Liver (tissue), 3 donors: ENCODE measurements around the gene TFAP2B.

Experiments used
- ATF3 ChIP-seq: IDR thresholded peaks from 2 replicates; pipeline ENCODE4 v1.6.1; 2016; ENCODE audit warnings: antibody characterized with exemption
- CTCF ChIP-seq: fragments of 150-350 bp; IDR thresholded peaks from 2 replicates; pipeline ENCODE4 v1.5.1; 2017; ENCODE audit warnings: improper control_type of control experiment, low read depth, low read length; ENCODE audit not compliant: missing input control
- EGR1 ChIP-seq, 2 donors: IDR thresholded peaks; 2 replicates each; pipeline ENCODE4 v1.6.1; 2016 to 2018; ENCODE audit warnings: antibody characterized with exemption in 2 of 2, low read depth in 2 of 2
- FOXA1 ChIP-seq: IDR thresholded peaks from 2 replicates; pipeline ENCODE4 v1.6.1; 2016; ENCODE audit warnings: antibody characterized with exemption
- GABPA ChIP-seq, 2 donors: IDR thresholded peaks in 1 of 2; conservative IDR thresholded peaks in 1 of 2; 2 replicates each; pipeline ENCODE4 v1.6.1; 2016; ENCODE audit warnings: antibody characterized with exemption in 2 of 2, mild to moderate bottlenecking in 1 of 2, moderate library complexity in 1 of 2
- JUND ChIP-seq, 2 donors: IDR thresholded peaks; 2 replicates each; pipeline ENCODE4 v1.6.1; 2016; ENCODE audit warnings: antibody characterized with exemption in 2 of 2
- RAD21 ChIP-seq, 2 donors: IDR thresholded peaks; 2 replicates each; pipeline ENCODE4 v1.6.1; 2016; ENCODE audit warnings: antibody characterized with exemption in 2 of 2, mild to moderate bottlenecking in 2 of 2
- REST ChIP-seq: IDR thresholded peaks from 2 replicates; pipeline ENCODE4 v1.6.1; 2016; ENCODE audit warnings: antibody characterized with exemption, mild to moderate bottlenecking
- RXRA ChIP-seq, 2 donors: IDR thresholded peaks; 2 replicates each; pipeline ENCODE4 v1.6.1; 2017 to 2018; ENCODE audit warnings: antibody characterized with exemption in 2 of 2, mild to moderate bottlenecking in 1 of 2
- TAF1 ChIP-seq: conservative IDR thresholded peaks from 2 replicates; pipeline ENCODE4 v1.6.1; 2016; ENCODE audit warnings: antibody characterized with exemption, mild to moderate bottlenecking
- YY1 ChIP-seq: IDR thresholded peaks from 2 replicates; pipeline ENCODE4 v1.6.1; 2016; ENCODE audit warnings: antibody characterized with exemption, mild to moderate bottlenecking
- ZBTB33 ChIP-seq: IDR thresholded peaks from 2 replicates; pipeline ENCODE4 v1.6.1; 2016; ENCODE audit warnings: antibody characterized with exemption
- donor health status: healthy.
- donor health status: healthy.

GRCh38 chr6:50829898-50830444 is 11.3 kb downstream of the TFAP2B start:
- TF ChIP-seq CTCF (no peak), FOXA1 (no peak), ZBTB33 (no peak), RXRA (IDR thresholded peaks at IDR 0.05) (no peak), REST (no peak), TAF1 (no peak), EGR1 (IDR thresholded peaks at IDR 0.05; ENCODE audit: low read depth in 2 of 2) (no peak), JUND (IDR thresholded peaks at IDR 0.05) (no peak), RAD21 (IDR thresholded peaks at IDR 0.05) (no peak), GABPA (IDR thresholded peaks at IDR 0.05 in 1 of 2, conservative IDR thresholded peaks at IDR 0.05 in 1 of 2) (no peak), ATF3 (no peak), YY1 (no peak)
